Osteocyte (in vitro differentiated cells): ENCODE measurements around the gene PLEK2. TPM values are rescaled to one million over a fixed set of nuclear protein-coding genes. Genes with fewer than 3 reads are reported as not detected.

Experiments
- DNase-seq: peaks from one replicate; pipeline ENCODE4 v3.0.0; 2021; ENCODE audit warnings: mixed read lengths; ENCODE audit not compliant: unreplicated experiment; ENCODE audit errors: extremely low spot score
- H3K27ac Mint-ChIP-seq: one replicate; pipeline ENCODE4 v1.8.0; 2021; ENCODE audit warnings: mild to moderate bottlenecking, mixed read lengths; ENCODE audit not compliant: unreplicated experiment
- H3K27me3 Mint-ChIP-seq: one replicate; pipeline ENCODE4 v1.8.0; 2021; ENCODE audit warnings: mixed read lengths; ENCODE audit not compliant: unreplicated experiment
- H3K36me3 Mint-ChIP-seq: one replicate; pipeline ENCODE4 v1.8.0; 2021; ENCODE audit warnings: mixed read lengths; ENCODE audit not compliant: unreplicated experiment
- H3K4me1 Mint-ChIP-seq: one replicate; pipeline ENCODE4 v1.8.0; 2021; ENCODE audit warnings: mixed read lengths; ENCODE audit not compliant: unreplicated experiment
- H3K4me3 Mint-ChIP-seq: one replicate; pipeline ENCODE4 v1.8.0; 2021; ENCODE audit warnings: mild to moderate bottlenecking, moderate library complexity, mixed read lengths; ENCODE audit not compliant: unreplicated experiment
- H3K9me3 Mint-ChIP-seq: one replicate; pipeline ENCODE4 v1.8.0; 2021; ENCODE audit warnings: mixed read lengths; ENCODE audit not compliant: unreplicated experiment
- CTCF ChIP-seq: fragments of 200-600 bp; sonication (generic); IDR thresholded peaks from 2 replicates; pipeline ENCODE4 v1.5.0; 2021; ENCODE audit warnings: antibody characterized with exemption, mild to moderate bottlenecking, moderate library complexity
- long read RNA-seq: library from polyadenylated mRNA; unstranded; transcript quantifications from one replicate; pipeline ENCODE4 v2.0.0, GENCODE V29; 2021
- total RNA-seq: library from RNA; stranded (reverse); gene quantifications from 2 replicates; pipeline ENCODE4 v1.2.1, GENCODE V29; 2021

Gene PLEK2
- total RNA-seq = not detected in 2 replicates
- long read RNA-seq = 0 reads

GRCh38 chr14:67411820-67412421 lies at the start of gene PLEK2:
PLEK2 (minus strand) TSS chr14:67412165; CDS start chr14:67412059, 106 bp downstream.
- no peaks in the 10 kb centered on the region for H3K27me3 Mint-ChIP-seq
- no peak within 1 kb of the TSS for H3K27ac Mint-ChIP-seq
- no peak within 1 kb of the TSS for H3K4me3 Mint-ChIP-seq
- H3K36me3 Mint-ChIP-seq = no peaks in the 10 kb centered on the region
- TF ChIP-seq CTCF = no peak
- H3K4me1 Mint-ChIP-seq = peaks cover 10% of the 10 kb centered on the region
- no peaks in the 10 kb centered on the region for H3K9me3 Mint-ChIP-seq
- no peak for DNase-seq

- Mint-ChIP-seq H3K27me3 (peaks cover 52% of the 10 kb centered on the region), H3K36me3 (no peaks in the 10 kb centered on the region), H3K4me3 (no peak overlapping the region), H3K27ac (no peak overlapping the region), H3K4me1 (no peaks in the 10 kb centered on the region), H3K9me3 (no peaks in the 10 kb centered on the region)
- TF ChIP-seq CTCF = no peak
- DNase-seq = no peak
These were observed 49.5 kb upstream of the PLEK2 start for GRCh38 chr14:67461341-67461985.

GRCh38 chr14:67459336-67459735 lies 47.4 kb upstream of the PLEK2 start:
- H3K27ac Mint-ChIP-seq = no peak overlapping the region
- H3K4me3 Mint-ChIP-seq = no peak overlapping the region
- no peaks in the 10 kb centered on the region for H3K36me3 Mint-ChIP-seq
- H3K9me3 Mint-ChIP-seq = no peaks in the 10 kb centered on the region
- DNase-seq = no peak
- no peaks in the 10 kb centered on the region for H3K4me1 Mint-ChIP-seq
- TF ChIP-seq CTCF = no peak
- peaks cover 45% of the 10 kb centered on the region for H3K27me3 Mint-ChIP-seq

- no peak for TF ChIP-seq CTCF
- Mint-ChIP-seq H3K4me1 (no peaks in the 10 kb centered on the region), H3K4me3 (no peak overlapping the region), H3K9me3 (no peaks in the 10 kb centered on the region), H3K27me3 (peaks cover 43% of the 10 kb centered on the region), H3K27ac (no peak overlapping the region), H3K36me3 (no peaks in the 10 kb centered on the region)
- no peak for DNase-seq
These were observed 45.8 kb upstream of the PLEK2 start for GRCh38 chr14:67457782-67458181.

- H3K4me1 Mint-ChIP-seq = no peaks in the 10 kb centered on the region
- no peak for TF ChIP-seq CTCF
- H3K27ac Mint-ChIP-seq = no peak overlapping the region
- H3K27me3 Mint-ChIP-seq = peaks cover 38% of the 10 kb centered on the region
- no peaks in the 10 kb centered on the region for H3K9me3 Mint-ChIP-seq
- no peak overlapping the region for H3K4me3 Mint-ChIP-seq
- no peaks in the 10 kb centered on the region for H3K36me3 Mint-ChIP-seq
- DNase-seq = no peak
These were observed 44.8 kb upstream of the PLEK2 start for GRCh38 chr14:67456732-67457131.
